Bronchial epithelial cell (primary cell): Measurements from ENCODE around the gene MSANTD3. TPM values are rescaled to one million over a fixed set of nuclear protein-coding genes. Genes with fewer than 3 reads are reported as not detected.

ENCODE experiments used
- DNase-seq: peaks from one replicate; pipeline ENCODE4 v3.0.0-alpha.2; 2010; ENCODE audit warnings: low read depth
- FAIRE-seq: peaks from 2 replicates; lab custom pipeline; 2011; peaks lifted over from hg19 to GRCh38; lab: Jason Lieb, UNC
- H3K27me3 ChIP-seq: 2 replicates; pipeline ENCODE4 v1.5.1; 2011; ENCODE audit warnings: low read length; ENCODE audit not compliant: control insufficient read depth, insufficient read depth
- H3K36me3 ChIP-seq: 2 replicates; pipeline ENCODE4 v1.5.1; 2011; ENCODE audit warnings: low read length; ENCODE audit not compliant: control insufficient read depth, insufficient read depth
- H3K4me3 ChIP-seq: 2 replicates; pipeline ENCODE4 v1.5.1; 2011; ENCODE audit warnings: mild to moderate bottlenecking, low read depth, low read length, control low read depth
- total RNA-seq: library from RNA; depleted of rRNA; stranded (reverse); fragments of >200 nt; gene quantifications from 2 replicates; pipeline ENCODE4 v1.2.1, GENCODE V29; 2014
- TF ChIP-seq, protein P1 (sequence below): IDR thresholded peaks from 2 replicates; pipeline ENCODE4 v1.5.1; 2011; ENCODE audit warnings: mild to moderate bottlenecking, moderate library complexity, low read length, control low read depth, inconsistent platforms; ENCODE audit not compliant: insufficient read depth, severe bottlenecking

Gene MSANTD3
- total RNA-seq, 1 donor from 2014 or later: 37.1 TPM

- FAIRE-seq: no peak
- TF ChIP-seq, protein P1, sequence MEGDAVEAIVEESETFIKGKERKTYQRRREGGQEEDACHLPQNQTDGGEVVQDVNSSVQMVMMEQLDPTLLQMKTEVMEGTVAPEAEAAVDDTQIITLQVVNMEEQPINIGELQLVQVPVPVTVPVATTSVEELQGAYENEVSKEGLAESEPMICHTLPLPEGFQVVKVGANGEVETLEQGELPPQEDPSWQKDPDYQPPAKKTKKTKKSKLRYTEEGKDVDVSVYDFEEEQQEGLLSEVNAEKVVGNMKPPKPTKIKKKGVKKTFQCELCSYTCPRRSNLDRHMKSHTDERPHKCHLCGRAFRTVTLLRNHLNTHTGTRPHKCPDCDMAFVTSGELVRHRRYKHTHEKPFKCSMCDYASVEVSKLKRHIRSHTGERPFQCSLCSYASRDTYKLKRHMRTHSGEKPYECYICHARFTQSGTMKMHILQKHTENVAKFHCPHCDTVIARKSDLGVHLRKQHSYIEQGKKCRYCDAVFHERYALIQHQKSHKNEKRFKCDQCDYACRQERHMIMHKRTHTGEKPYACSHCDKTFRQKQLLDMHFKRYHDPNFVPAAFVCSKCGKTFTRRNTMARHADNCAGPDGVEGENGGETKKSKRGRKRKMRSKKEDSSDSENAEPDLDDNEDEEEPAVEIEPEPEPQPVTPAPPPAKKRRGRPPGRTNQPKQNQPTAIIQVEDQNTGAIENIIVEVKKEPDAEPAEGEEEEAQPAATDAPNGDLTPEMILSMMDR: no peak
- DNase-seq: no peak
- H3K27me3 ChIP-seq: no peaks in the 10 kb centered on the region
- no peaks in the 10 kb centered on the region for H3K36me3 ChIP-seq
- H3K4me3 ChIP-seq: no peak overlapping the region
These were observed 52.9 kb downstream of the MSANTD3 start for GRCh38 chr9:100479820-100480219.

DNA sequence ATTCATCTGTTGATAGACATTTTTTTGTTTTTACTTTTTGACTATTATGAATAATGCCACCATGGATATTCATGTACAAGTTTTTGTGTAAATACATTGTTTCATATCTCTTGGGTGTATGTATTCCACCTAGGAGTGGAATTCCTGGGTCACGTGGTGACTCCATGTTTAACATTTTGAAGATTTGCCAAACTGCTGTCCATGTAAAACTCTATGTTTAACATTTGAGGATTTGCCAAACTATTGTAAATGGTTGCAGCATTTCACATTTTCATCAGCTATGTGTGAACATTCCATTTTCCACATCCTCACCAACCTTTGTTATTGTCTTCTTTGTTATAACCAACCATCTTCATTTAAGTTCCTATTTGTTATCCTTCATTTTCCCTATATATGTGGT is 58.3 kb downstream of the MSANTD3 start:
- no peak for DNase-seq
- Histone ChIP-seq H3K27me3 (no peaks in the 10 kb centered on the region), H3K36me3 (no peaks in the 10 kb centered on the region), H3K4me3 (no peak overlapping the region)
- no peak for FAIRE-seq
- TF ChIP-seq, protein P1: no peak

- TF ChIP-seq, protein P1: no peak
- H3K4me3 ChIP-seq: no peak overlapping the region
- H3K27me3 ChIP-seq: no peaks in the 10 kb centered on the region
- FAIRE-seq (no peak), DNase-seq (no peak)
- H3K36me3 ChIP-seq: no peaks in the 10 kb centered on the region
These were observed 59.7 kb downstream of the MSANTD3 start for GRCh38 chr9:100486479-100487176.

DNA sequence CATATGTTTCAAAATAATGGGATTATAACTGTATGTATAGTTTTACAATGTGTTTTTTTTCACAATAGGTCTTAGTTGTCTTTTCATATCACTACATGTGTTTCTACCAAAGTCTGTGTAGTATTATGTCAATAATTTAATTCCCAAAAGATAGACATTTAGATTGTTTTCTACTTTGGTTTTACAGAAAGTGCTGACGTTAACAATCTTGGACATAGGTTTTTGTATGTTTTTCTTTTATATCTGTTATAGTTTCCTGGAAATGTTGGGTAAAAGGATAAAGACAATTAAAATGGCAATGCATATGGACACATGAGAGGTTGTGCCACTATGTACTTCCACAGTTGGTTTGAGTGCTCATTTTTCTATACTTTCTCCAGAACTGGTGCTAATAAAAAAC is 61.2 kb downstream of the MSANTD3 start:
- TF ChIP-seq, protein P1: no peak
- no peak for DNase-seq
- Histone ChIP-seq H3K4me3 (no peak overlapping the region), H3K27me3 (no peaks in the 10 kb centered on the region), H3K36me3 (no peaks in the 10 kb centered on the region)
- FAIRE-seq: no peak

GRCh38 chr9:100489836-100490235 is 62.9 kb downstream of the MSANTD3 start:
- FAIRE-seq (no peak), DNase-seq (no peak)

More at GRCh38 chr9:100489836-100490235, 62.9 kb downstream of the MSANTD3 start:
- TF ChIP-seq, protein P1: no peak
- Histone ChIP-seq H3K27me3 (no peaks in the 10 kb centered on the region), H3K4me3 (no peak overlapping the region), H3K36me3 (no peaks in the 10 kb centered on the region)
